22Rv1 (cell line): ENCODE results near the gene MEGF11.

Experiments used
- CTCF ChIP-seq: fragments of 450-650 bp; IDR thresholded peaks from 2 replicates; pipeline ENCODE4 v1.5.1; 2017; ENCODE audit warnings: mild to moderate bottlenecking
- ZFX ChIP-seq: fragments of 450-650 bp; IDR thresholded peaks from 2 replicates; pipeline ENCODE4 v1.6.1; 2017; ENCODE audit warnings: antibody characterized with exemption, borderline replicate concordance

- TF ChIP-seq CTCF, result no peak
- no peak for TF ChIP-seq ZFX
Measured at GRCh38 chr15:66152650-66153049, 100.9 kb downstream of the MEGF11 start.
